Urothelium cell line (cell line): ENCODE results near the gene VWA5B1.

Experiments used
- DNase-seq: peaks from one replicate; pipeline ENCODE4 v3.0.0; 2011; ENCODE audit warnings: low spot score, mixed read lengths
- FAIRE-seq: peaks from 2 replicates; lab custom pipeline; 2011; peaks lifted over from hg19 to GRCh38; lab: Jason Lieb, UNC

Gene VWA5B1

GRCh38 chr1:20382711-20383110, 92.0 kb downstream of the VWA5B1 start:
- FAIRE-seq (no peak), DNase-seq (no peak)

- no peak for FAIRE-seq
- DNase-seq, result no peak
These were observed 93.0 kb downstream of the VWA5B1 start for GRCh38 chr1:20383631-20384030.

- DNase-seq (no peak), FAIRE-seq (no peak)
These were observed 95.0 kb downstream of the VWA5B1 start for GRCh38 chr1:20385630-20386029.

- DNase-seq (no peak), FAIRE-seq (no peak)
These were observed 95.8 kb downstream of the VWA5B1 start for GRCh38 chr1:20386323-20387081.

- DNase-seq (no peak), FAIRE-seq (no peak)
These were observed 98.9 kb downstream of the VWA5B1 start for GRCh38 chr1:20389571-20389970.

- DNase-seq (no peak), FAIRE-seq (no peak)
These were observed 100.1 kb downstream of the VWA5B1 start for GRCh38 chr1:20390589-20391331.

GRCh38 chr1:20395255-20395654, 104.6 kb downstream of the VWA5B1 start:
- FAIRE-seq (no peak), DNase-seq (no peak)

GRCh38 chr1:20398744-20399143, 108.1 kb downstream of the VWA5B1 start:
- no peak for DNase-seq
- no peak for FAIRE-seq

- DNase-seq, result no peak
These were observed 108.5 kb downstream of the VWA5B1 start for GRCh38 chr1:20399196-20399595.

GRCh38 chr1:20399606-20400180, 109.0 kb downstream of the VWA5B1 start:
- FAIRE-seq (no peak), DNase-seq (no peak)

More at GRCh38 chr1:20399196-20399595, 108.5 kb downstream of the VWA5B1 start:
- no peak for FAIRE-seq

- FAIRE-seq (no peak), DNase-seq (peak; percentile 54)
These were observed 109.9 kb downstream of the VWA5B1 start for GRCh38 chr1:20400341-20401177.

GRCh38 chr1:20401405-20402010, 110.8 kb downstream of the VWA5B1 start:
- DNase-seq (no peak), FAIRE-seq (no peak)

GRCh38 chr1:20402585-20403422, 112.1 kb downstream of the VWA5B1 start:
- FAIRE-seq (no peak), DNase-seq (no peak)

GRCh38 chr1:20403423-20404145, 112.9 kb downstream of the VWA5B1 start:
- DNase-seq (no peak), FAIRE-seq (no peak)

GRCh38 chr1:20404466-20404865, 113.8 kb downstream of the VWA5B1 start:
- FAIRE-seq, result no peak
- DNase-seq, result no peak
